Stimulated activated CD4-positive, alpha-beta T cell treated with anti-CD3 and anti-CD28 coated beads, TNF-alpha, amount 100 ng/mL, for 4 hours (primary cell): ENCODE measurements around the gene IL24.

Source experiments
- DNase-seq, 3 experiments: peaks; one replicate each; pipeline ENCODE4 v3.0.0-alpha.2; 2020; ENCODE audit warnings: low read depth in 3 of 3

The IL24 gene

DNA sequence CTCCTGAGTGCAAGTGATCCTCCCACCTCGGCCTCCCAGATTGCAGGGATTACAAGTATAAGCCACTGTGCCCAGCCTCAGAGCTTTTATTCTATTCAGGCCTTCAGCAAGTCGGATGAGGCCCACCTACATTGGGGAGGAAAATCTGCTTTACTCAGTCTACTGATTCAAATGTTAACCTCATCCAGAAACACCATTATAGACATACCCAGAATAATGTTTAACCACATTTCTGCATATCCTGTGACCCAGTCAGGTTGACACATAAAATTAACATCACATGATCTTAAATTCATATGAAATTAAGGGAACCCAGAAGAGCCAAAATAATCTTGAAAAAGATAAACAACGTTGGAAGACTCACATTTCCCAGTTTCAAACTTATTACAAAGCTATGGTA, 16.9 kb upstream of the IL24 start:
- DNase-seq = no peak

DNA sequence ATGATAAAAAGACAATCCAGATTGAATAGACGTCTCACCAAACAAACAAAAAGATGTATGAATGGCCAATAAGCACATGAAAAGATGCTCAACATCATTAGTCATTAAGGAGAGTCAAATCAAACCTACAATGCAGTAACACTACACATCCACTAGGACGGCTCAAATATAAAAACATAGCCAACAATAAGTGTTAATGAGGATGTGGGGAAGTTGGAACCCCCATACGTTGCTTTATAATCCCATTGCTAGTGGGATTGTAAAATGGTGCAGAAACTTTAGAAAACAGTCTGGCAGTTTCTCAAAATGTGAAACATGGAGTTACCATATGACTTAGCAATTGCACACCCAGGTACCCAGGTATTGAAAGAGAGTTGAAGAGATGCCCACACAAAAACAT, 14.7 kb upstream of the IL24 start:
- no peak for DNase-seq

DNA sequence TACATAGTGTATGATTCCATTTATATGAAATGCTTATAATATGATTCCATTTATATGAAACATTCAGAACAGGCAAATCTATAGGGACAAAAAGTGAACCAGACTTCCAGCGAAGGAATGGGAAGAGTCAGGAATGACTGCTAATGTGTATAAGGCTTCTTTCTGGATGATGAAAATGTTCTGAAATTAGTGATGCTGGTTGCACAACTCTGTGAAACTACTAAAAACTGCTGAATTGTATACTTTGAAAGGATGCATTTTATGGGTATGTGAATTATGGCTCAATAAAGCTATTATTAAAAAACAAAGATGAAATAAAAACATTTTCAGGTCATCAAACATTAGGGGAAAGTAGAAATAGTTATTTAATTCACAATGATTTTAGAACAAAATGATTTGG, 14.1 kb upstream of the IL24 start:
- DNase-seq = no peak

DNA sequence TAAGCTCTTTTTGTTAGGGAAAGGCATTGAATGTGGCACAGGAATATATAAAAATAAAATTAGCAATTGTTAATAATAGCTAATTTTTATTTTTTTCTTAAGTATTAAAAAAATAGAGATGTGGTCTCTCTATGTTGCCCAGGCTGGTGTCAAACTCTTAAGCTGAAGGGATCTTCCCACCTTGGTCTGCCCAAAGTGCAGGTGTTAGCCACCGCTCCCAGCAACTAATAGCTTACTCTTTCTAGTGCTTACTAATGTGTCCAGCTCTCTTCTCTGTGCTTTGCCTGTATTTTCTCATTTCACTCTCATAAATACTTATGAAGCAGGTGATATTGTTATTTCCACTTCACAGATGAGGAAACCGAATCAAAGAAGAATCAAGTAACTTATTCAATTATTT, 13.4 kb upstream of the IL24 start:
- DNase-seq = no peak

DNA sequence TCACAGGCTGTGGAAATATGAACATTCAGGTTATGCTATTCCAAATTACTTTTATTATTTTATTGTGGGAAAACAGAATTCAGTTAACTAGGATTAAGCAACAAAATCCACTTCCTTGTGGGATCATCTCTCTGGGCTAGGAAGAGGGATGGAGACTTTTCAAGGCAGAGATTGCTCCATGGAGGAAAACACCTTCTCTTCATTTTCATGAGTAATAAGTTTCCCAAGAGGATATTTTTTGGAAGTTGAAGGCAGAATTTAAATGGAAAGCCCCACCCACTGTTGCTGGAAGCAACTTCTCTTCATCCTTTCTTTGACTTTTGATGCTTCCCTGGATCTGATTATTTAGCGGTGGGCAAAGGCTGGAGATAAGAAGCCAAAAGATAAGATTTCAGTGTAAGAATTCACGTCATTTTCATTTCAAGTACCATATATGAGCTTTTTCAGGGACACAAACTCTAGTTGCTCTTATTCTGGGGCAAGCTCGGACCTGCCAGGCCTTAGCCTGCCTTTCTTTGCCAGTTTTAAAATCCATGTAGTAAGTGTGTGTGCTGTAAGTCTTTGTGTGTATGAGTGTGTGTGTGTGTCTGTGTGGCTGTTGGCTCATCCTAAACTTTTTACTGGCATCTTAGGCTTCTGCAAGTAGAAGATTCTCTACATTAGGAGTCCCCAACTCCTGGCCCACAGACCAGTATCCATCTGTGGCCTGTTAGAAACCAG, 11.7 kb upstream of the IL24 start:
- no peak for DNase-seq

DNA sequence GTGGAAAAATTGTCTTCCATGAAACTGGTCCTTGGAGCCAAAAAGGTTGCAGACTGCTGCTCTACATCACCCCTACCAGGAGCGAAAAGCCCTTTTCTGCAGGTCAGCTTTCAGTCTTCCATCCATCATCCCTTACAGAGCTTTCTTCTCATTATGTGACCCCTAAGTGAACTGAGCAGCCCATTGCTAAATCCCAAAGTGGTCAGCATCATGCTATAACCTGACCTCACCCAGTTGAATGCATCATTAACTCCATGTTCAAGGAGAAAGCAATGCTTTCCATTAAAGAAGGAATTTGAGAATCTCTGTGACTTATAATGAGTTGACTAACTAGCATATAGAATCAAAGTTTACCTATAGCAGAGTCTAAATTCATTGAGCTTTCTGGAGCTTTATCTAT, 10.4 kb upstream of the IL24 start:
- no peak for DNase-seq

DNA sequence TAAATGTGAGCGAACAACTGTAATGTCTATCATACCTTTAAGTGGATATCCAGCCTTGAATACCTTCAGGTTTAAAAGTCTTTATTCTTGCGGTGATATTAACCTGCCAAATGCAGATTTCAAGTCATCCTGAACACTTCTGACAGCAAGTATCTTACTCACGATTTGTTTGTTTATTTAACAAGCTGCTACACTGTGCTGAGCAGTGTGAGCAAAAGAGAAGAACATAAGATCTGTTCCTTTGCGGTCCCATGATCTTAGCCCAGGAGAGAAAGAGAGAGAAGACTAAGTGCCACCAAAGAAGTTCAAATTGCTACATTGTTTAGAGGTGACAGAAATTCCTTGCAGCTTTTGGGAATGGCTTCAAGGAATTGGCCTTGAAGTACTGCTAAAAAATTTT, 9.5 kb upstream of the IL24 start:
- no peak for DNase-seq

DNA sequence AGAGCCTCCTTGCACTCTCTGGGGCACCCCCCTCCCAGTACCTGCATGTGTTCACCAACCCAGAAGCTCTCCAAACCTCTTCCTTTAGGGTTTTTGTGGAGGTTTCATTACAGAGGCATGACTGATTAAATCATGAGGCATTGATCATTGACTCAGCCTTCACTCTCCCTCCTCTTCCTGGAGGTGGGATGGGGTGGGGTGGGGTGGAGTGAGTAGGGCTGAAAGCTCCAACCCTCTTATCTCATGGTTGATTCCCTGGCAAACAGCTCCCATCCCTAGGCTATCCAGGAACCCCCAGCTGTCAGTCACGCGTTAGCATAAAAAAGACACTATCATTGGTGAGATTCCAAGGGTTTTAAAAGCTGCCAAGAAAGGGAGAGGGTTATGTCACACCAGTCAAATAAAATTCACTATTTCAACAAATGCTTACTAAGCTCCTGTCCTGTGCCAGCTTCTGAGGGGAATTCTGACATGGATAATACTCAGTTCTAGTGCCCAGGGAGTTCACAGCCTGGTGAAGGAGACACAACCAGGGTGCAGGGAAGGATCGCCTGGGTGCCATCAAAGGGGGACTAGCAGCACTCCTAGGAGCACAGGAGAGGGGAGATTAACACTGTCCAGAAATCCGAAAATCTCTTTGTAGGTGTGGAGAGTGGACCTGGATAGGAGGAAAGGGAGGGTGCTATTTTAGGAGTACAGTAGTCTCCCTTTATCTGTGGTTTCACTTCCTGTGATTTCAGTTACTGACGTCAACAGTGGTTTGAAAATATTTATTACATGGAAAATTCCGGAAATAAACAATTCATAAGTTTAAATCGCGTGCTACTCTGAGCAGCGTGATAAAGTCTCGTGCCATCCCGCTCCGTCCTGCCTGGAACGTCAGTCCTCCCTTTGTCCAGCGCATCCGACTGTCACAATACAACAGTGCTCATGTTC, 6.8 kb upstream of the IL24 start:
- DNase-seq = no peak

DNA sequence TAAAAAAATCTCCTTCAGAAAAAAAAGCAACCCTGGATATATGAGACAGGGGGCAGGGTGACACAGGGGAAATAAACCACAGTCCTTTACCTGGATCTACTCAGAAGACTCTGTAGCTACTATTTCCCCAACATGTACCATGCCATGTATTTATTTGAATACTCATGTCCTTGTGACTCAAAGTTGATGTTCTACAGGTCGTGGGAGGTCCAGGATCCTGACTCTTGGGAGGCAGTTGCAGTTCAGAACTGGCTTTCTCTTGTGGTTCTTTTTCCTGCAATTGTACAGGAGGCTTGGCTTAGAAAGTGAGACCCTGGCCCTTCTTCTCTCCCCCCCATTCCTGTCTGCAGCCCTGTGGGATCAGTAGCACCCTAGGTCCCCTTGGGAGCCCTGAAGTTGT, 5.8 kb upstream of the IL24 start:
- no peak for DNase-seq

DNA sequence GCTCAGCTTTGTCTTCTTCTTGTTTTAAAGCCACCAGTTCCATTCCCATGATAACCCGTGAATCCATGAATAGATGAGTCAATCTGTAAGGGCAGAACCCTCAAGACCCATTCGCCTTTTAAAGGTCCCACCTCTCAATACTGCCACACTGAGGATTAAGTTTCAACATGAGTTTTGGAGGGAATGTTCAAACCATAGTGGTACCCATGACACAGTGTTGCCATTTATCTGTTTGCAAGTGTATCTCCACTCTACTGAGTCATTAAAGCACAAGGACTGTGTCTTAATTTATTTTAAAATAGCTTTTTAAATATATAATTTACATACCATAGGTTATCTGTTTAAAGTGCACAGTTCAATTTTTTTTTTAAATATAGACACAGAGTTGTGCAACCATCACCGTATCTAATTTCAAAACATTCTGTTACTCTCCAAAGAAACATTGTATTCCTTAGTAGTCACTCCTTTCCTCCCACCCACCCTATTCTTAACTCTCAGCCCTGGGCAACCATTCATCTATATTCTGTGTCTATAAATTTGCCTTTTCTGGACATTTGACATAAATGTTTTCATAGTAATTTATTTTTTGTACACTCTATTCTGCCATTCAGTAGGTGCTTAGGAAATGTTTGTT, 4.8 kb upstream of the IL24 start:
- no peak for DNase-seq

DNA sequence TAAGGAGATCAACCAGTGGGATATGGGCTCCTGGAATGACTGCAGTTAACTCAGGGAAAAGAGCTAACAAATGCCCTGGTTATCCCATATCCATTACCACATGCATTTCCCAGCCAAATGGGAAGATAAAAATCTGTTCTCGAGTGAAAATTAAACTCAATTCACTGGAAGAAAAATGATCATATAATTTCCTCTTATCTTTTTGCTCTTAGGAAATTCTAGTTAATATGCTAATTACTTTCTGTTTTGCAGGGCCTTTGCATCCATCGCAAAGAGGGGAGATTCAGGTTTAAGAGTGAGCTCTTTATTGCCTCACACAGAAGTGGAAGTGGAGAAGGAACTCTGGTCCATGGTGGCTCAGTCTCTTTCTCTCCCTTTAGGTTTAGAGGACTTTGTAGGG, 3.9 kb upstream of the IL24 start:
- DNase-seq = no peak

DNA sequence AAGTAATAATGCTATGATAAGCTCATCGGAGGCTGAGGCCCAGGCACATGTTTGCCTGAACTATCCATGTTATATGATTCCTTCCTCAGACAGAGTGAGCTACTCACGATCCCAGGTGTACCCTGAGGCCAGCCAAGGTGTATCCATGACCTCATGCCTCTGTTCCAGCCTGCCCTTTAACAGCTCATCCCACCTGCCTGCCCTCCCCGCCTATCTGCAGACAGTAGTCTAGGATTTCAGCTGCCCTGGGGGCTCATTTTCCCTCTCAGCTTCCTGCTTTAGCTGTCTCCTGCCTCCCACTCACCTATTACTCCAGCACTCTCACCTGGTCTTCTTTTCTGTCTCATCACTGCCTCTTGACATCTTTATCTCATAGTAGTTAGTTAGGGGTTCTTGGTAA, 1.9 kb upstream of the IL24 start:
- no peak for DNase-seq

DNA sequence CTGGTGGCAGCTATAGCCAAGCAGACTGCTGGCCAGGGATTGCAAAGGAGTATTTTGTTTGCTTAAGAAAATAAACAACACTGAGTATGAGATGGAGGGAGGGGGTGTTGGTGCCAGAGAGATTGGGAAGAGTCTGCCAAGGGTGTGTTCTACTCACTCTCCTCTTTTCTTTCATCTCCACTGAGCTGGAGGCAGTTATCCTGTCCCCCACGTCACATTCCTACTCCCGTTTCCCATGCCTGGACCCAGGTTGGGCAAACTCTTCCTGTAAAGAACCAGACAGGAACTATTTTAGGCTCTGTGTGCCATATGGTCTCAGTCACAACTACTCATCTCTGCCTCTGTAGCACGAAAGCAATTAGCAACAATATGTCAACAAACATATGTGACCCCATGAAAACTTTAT, 1.4 kb upstream of the IL24 start:
- DNase-seq = no peak

DNA sequence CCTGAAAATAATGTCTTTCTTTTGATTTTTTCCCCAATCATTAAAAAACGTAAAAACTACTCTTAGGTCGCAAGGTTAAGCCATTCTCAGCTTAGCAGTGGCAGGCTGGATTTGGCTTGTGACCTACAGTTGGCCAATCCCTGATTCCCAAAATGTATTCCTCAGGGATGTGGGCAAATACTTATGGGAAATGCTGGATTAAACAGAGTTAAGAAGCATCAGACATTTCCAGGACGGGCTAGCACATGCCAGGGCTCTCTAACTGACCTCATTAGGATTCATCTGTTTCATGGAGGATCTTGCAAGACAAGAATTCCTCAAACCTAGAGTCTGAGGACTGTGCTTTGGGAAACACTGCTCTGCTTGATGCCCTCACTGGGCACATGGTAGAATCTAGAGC, 982 bp upstream of the IL24 start:
- DNase-seq = no peak

DNA sequence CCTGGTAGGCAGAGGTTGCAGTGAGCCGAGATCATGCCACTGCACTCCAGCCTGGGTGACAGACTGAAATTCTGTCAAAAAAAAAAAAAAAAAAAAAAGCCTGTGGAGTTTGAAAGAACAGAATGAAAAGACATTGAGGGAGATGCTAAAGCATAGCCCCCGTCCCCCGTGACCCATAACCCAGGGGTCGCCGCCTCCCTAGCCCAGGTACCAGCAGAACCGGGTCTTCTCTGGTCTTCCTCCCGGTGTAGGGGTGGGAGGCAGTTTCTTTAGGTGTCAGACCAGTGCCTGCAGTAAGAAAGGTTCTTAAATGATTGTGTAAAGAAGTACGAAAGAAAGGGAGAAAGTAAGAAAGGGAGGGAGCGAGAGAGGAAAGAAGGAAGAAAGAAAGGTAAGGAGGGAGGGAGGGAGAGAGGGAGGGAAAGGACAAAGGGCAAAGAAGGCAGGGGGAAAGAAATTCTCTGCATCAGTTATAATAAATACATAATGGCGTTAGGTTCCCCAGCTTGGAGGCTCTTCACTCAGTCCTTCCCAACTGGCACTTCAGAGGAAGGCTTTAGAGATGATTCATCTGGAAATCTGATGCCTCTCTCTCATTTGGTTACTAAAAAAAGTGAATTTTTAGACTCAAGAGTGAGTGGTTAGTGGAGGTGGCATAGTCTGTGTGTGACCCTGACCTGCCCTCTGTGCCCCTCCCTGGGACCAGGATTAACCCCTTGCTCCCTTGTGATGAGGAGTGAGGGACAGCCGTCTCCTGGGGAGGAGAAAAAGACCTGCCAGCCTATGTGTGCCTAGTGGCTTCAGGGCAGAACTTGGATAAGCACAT, 1.1 kb downstream of the IL24 start:
- DNase-seq = no peak

DNA sequence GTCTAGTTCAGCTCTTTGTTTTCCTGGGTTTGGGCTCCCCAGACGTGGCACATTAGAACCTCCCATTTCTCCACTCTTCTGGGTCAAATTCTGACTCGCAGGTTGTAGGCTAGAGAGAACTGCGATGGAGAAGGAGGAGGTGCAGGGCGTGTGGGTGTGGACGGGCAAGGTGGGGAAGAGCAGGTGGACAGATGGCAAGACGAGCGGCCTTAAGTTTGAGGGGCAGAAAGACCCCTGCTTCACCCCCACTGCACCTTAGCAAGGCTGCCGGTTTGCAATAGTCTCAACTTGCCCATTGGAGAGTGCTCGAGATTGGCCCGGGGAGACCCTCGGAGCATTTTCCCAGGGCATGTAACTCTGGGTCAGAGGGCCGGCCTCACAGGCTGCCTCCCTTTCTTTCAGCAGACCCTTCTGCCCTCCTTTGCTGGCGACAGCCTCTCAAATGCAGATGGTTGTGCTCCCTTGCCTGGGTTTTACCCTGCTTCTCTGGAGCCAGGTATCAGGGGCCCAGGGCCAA, 1.7 kb downstream of the IL24 start:
- DNase-seq = no peak

DNA sequence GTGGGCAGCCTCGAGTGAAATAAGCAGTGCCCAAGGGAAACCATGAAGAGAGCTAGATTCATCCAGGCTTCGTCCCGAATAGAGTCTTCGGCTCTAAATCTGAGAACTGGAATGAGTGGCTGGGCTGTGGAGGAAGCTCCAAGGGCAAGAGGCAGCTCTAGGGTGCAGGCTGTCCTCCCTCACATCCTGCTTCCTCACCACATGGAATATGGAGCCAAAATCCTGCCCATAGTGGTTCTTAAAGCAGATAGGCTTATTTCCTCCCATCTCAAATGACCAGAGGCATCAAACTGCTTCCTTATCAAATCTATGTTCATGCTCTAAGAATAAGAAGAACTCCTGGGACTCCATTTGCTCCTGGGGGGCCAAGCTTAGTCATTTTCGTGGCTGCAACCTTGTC, 2.5 kb downstream of the IL24 start:
- DNase-seq = no peak

DNA sequence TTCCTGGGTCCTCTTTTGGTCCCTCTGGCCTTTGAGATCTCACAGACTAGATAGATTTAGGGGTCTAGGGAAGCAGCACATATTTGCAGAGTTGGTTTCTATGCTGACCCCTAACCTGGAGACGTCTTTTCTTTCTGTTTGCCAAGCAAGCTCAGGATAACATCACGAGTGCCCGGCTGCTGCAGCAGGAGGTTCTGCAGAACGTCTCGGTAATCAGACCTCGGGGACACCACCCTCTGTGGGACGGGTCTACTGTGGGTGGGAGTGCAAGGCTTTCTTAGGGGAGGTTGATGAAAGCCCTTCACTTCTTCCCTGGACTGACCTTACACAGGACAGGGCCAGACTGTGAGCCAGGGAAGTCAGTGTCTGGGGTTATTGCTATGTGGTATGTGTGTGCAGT, 2.9 kb downstream of the IL24 start:
- DNase-seq = no peak

DNA sequence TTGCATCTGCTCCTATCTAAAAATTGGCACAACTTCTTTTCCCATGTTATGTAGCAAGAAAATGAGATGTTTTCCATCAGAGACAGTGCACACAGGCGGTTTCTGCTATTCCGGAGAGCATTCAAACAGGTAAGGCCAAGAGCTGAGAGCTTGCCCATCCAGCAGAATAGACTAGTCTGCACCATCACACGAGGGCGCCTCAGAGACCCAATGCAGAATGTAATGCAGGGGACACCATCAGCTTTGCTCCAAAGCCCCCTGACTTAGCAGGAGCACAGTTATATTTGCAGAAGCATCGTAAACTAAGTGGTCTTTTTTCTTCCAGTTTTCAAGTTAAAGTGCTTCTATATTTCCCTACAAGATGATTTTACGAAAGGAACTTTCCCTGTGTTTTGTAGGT, 4.7 kb downstream of the IL24 start:
- DNase-seq = no peak

DNA sequence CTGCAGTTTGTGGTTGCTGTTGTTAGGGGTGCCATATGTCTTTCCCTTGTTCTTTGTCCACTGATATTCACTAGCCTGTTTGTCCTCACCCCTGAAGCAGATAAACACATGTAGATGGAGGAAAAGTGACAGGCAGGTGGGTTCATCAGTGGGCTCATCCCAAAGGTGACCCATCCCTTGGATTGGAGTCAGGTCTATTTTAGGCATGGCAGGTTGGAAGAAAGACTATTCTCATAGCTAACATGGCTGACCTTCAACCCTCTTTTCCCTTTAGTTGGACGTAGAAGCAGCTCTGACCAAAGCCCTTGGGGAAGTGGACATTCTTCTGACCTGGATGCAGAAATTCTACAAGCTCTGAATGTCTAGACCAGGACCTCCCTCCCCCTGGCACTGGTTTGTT, 5.5 kb downstream of the IL24 start:
- DNase-seq = no peak

DNA sequence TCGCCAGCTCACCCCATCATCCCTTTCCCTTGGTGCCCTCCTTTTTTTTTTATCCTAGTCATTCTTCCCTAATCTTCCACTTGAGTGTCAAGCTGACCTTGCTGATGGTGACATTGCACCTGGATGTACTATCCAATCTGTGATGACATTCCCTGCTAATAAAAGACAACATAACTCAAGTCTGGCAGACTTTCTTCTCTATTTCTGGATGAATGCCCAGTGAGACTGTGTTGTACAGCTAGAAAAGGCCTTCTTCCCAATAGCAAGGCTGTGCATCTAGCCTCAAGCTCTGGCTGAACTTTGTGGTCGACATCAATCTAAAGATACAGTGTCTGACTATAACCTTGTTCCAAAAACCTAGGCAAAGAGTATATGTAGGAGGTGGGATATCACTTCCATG, 6.4 kb downstream of the IL24 start:
- DNase-seq = no peak
